Esophagus squamous epithelium (tissue), 5 donors: ENCODE results near the gene PRKG1. TPM values are rescaled to one million over a fixed set of nuclear protein-coding genes. Genes with fewer than 3 reads are reported as not detected.

Experiments
- DNase-seq: peaks from one replicate; lab custom pipeline; 2025; lab: John Stamatoyannopoulos, UW
- H3K27ac ChIP-seq, 4 donors: fragments of 200-600 bp; sonication (generic); one replicate each; pipeline ENCODE4 v1.5.1; 2016 to 2019; ENCODE audit warnings: mild to moderate bottlenecking in 1 of 4
- H3K27me3 ChIP-seq, 4 donors: fragments of 200-600 bp; sonication (generic); 1 replicate in 3 of 4; 2 replicates in 1 of 4; pipeline versions ENCODE4 v1.5.1 to v1.6.0; 2017 to 2021; ENCODE audit warnings: antibody characterized with exemption in 1 of 4
- H3K36me3 ChIP-seq, 3 donors: fragments of 200-600 bp; sonication (generic); one replicate each; pipeline ENCODE4 v1.5.1; 2016 to 2019
- H3K4me1 ChIP-seq, 3 donors: fragments of 200-600 bp; sonication (generic); one replicate each; pipeline ENCODE4 v1.5.1; 2017 to 2019
- H3K4me3 ChIP-seq, 4 donors: fragments of 200-600 bp; sonication (generic); 1 replicate in 3 of 4; 2 replicates in 1 of 4; pipeline ENCODE4 v1.5.1; 2016 to 2019; ENCODE audit warnings: mild to moderate bottlenecking in 2 of 4, moderate library complexity in 1 of 4
- H3K9me3 ChIP-seq, 3 donors: fragments of 200-600 bp; sonication (generic); one replicate each; pipeline ENCODE4 v1.5.1; 2016 to 2019
- CTCF ChIP-seq, 6 experiments: fragments of 450-650 bp in 4 of 6; fragments of 200-600 bp in 2 of 6; sonication (generic) in 2 of 6; IDR thresholded peaks; one replicate each; pipeline ENCODE4 v1.5.1; 2016 to 2019; ENCODE audit warnings: antibody characterized with exemption in 6 of 6, mild to moderate bottlenecking in 4 of 6, moderate library complexity in 4 of 6
- POLR2A ChIP-seq, 4 donors: fragments of 450-650 bp; IDR thresholded peaks; one replicate each; pipeline ENCODE4 v1.6.1; 2017; ENCODE audit warnings: antibody characterized with exemption in 4 of 4, mild to moderate bottlenecking in 4 of 4, moderate library complexity in 3 of 4
- WGBS, 2 donors: methylation state at CpG; one replicate each; pipeline ENCODE4 v1.1.5; 2018; 5-methylcytosine and 5-hydroxymethylcytosine counted together
- intact Hi-C: fragments of 100-400 bp; cut with DNase I; formaldehyde crosslinking; loops from one replicate; pipeline ENCODE4 v1.15.0; 2022
- total RNA-seq, 4 donors: library from RNA; depleted of rRNA; stranded (reverse); fragments of >200 nt; gene quantifications; one replicate each; pipeline ENCODE4 v1.1.0, GENCODE V29; 2016
- donor health status: DM: yes; HTN: yes; CAD: no.

Gene PRKG1
- total RNA-seq, 4 donors from 2014 or later, result 2.0 to 10.9 (median 3.8) TPM

- no peaks in the 10 kb centered on the region for H3K9me3 ChIP-seq
Measured at GRCh38 chr10:51773681-51774080, 699.4 kb downstream of the PRKG1 start.

GRCh38 chr10:51783941-51784340, 709.7 kb downstream of the PRKG1 start:
- DNase-seq, result no peak
- Histone ChIP-seq H3K4me1 (no peaks in the 10 kb centered on the region), H3K27me3 (no peaks in the 10 kb centered on the region), H3K27ac (no peak overlapping the region), H3K9me3 (no peaks in the 10 kb centered on the region), H3K36me3 (no peaks in the 10 kb centered on the region), H3K4me3 (no peak overlapping the region)
- intact Hi-C loops, result no loop called here
- TF ChIP-seq POLR2A (IDR thresholded peaks at IDR 0.05) (no peak), CTCF (IDR thresholded peaks at IDR 0.05) (no peak)
- 65 to 67% methylated on average over 2 of the region's 2 CpGs for WGBS, 2 donors

More at GRCh38 chr10:51773681-51774080, 699.4 kb downstream of the PRKG1 start:
- Histone ChIP-seq H3K27ac (no peak overlapping the region), H3K4me1 (no peaks in the 10 kb centered on the region), H3K36me3 (no peaks in the 10 kb centered on the region), H3K4me3 (no peak overlapping the region), H3K27me3 (no peaks in the 10 kb centered on the region)
- no peak for DNase-seq
- TF ChIP-seq CTCF (IDR thresholded peaks at IDR 0.05) (no peak), POLR2A (IDR thresholded peaks at IDR 0.05) (no peak)
- intact Hi-C loops, result no loop called here

GRCh38 chr10:51786016-51786683, 711.9 kb downstream of the PRKG1 start:
- H3K9me3 ChIP-seq, result no peaks in the 10 kb centered on the region

GRCh38 chr10:51786684-51787035, 712.4 kb downstream of the PRKG1 start:
- H3K36me3 ChIP-seq, result no peaks in the 10 kb centered on the region
- WGBS, 2 donors, result 80 to 93% methylated on average over 1 of the region's 1 CpG
- DNase-seq, result no peak
- H3K4me3 ChIP-seq, result no peak overlapping the region
- H3K9me3 ChIP-seq, result no peaks in the 10 kb centered on the region
- peaks cover 0 to 9% (median 0%) of the 10 kb centered on the region in 3 donors for H3K4me1 ChIP-seq
- intact Hi-C loops, result no loop called here
- TF ChIP-seq CTCF (IDR thresholded peaks at IDR 0.05), result no peak
- TF ChIP-seq POLR2A (IDR thresholded peaks at IDR 0.05), result no peak
- no peak overlapping the region for H3K27ac ChIP-seq
- H3K27me3 ChIP-seq, result no peaks in the 10 kb centered on the region

More at GRCh38 chr10:51786016-51786683, 711.9 kb downstream of the PRKG1 start:
- no peak overlapping the region for H3K27ac ChIP-seq
- WGBS, 2 donors, result 83 to 87% methylated on average over 4 of the region's 4 CpGs
- no peaks in the 10 kb centered on the region for H3K27me3 ChIP-seq
- intact Hi-C loops, result no loop called here
- no peak for DNase-seq
- no peak overlapping the region for H3K4me3 ChIP-seq
- TF ChIP-seq POLR2A (IDR thresholded peaks at IDR 0.05), result no peak
- TF ChIP-seq CTCF (IDR thresholded peaks at IDR 0.05), result no peak
- H3K4me1 ChIP-seq, result peaks cover 0 to 9% (median 0%) of the 10 kb centered on the region in 3 donors
- no peaks in the 10 kb centered on the region for H3K36me3 ChIP-seq

- 72 to 88% methylated on average over 3 of the region's 3 CpGs for WGBS, 2 donors
- Histone ChIP-seq H3K27ac (no peak overlapping the region), H3K36me3 (no peaks in the 10 kb centered on the region), H3K27me3 (no peaks in the 10 kb centered on the region), H3K4me3 (no peak overlapping the region), H3K9me3 (no peaks in the 10 kb centered on the region), H3K4me1 (peaks cover 0 to 9% (median 0%) of the 10 kb centered on the region in 3 donors)
- TF ChIP-seq CTCF (IDR thresholded peaks at IDR 0.05), result no peak
- no peak for TF ChIP-seq POLR2A (IDR thresholded peaks at IDR 0.05)
- DNase-seq, result no peak
- intact Hi-C loops, result no loop called here
Measured at GRCh38 chr10:51788273-51788672, 714.0 kb downstream of the PRKG1 start.
